Activated CD8-positive, alpha-beta memory T cell treated with anti-CD3 and anti-CD28 coated beads, Interleukin-2, amount 50 U/mL, for 48 hours (primary cell): ENCODE data around the gene TM6SF1.
"Not testable (repeated sequence)": the region's sequence is repeated elsewhere in the genome, so short reads cannot be mapped to it uniquely, and the experiment has no call there.

ENCODE experiments used
- DNase-seq: peaks from one replicate; pipeline ENCODE4 v3.0.0-alpha.2; 2020

Gene TM6SF1

DNA sequence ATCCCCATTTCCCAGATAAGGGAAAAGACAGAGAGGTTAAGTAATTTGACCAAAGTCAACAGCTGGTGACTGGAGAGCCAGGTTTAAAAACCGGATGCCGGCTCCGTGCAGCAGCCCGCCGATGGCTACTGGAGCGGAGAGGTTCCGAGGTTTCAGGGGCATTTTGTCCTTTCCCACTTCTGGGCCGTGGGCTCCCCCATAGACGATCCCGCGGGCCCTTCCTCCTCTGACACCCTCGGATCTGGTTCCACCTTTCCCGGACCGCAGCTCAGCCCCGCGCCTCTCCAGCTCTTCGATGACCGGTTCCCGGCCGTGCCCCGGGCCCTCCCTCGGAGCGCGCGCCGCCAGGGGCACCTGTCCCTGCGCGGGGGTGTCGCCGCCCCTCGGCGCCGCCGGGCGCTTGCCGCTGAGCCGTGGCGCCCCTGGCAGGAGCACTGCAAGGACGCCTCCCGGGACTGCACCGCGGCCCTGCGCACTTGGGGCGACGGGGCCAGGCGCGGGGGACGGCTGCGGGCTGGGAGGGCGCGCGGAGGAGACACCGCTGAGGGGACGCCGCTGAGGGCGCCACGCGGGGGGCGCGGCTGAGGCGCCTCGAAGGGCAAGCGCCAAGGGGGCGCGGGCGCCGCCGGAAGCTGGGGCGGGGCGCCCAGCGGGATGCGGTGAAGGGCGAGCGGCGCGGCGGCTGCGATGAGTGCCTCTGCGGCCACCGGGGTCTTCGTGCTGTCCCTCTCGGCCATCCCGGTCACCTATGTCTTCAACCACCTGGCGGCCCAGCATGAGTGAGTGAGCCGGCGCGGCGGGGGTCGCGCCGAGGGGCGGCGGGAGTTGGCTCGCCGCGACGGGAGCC is at the start of gene TM6SF1:
Gene TM6SF1, plus strand, starts transcription at position 652 of the 847 bp plus-strand sequence. Its CDS starts 36 bp downstream, at position 688.
- peak; percentile 64 for DNase-seq

DNA sequence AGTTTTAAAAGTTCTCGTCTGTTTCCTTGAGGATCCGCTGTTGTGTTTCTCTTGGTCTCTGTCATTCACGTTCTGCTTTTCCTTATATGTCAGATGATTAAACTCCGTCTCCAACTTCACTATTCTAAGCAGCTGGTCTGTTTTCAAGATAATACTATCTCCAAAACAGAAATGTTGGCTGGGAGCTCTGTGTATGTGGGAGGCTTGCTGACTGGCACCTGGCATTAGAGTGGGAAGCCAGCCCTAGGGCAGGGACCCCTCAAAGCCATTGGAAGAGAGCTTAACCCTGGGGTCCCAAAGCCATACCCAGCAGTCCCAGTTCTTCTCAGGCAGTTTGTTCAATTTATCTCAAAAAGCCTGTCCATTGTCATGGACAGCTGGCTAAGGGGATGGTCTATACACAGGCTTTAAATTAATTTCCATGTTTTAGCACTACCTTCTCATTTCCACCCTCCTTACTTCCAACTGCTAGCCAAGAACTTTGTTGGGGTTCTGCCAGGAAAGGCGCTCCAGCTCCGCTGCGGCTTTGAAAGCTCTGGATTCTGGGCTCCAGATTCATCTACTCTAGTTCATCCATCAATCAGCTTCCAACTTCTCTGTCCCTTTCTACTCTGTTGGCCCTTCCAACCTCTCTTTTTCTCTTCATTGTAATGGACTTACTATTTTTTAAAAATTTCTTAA is 49.6 kb upstream of the TM6SF1 start:
- DNase-seq = no peak

DNA sequence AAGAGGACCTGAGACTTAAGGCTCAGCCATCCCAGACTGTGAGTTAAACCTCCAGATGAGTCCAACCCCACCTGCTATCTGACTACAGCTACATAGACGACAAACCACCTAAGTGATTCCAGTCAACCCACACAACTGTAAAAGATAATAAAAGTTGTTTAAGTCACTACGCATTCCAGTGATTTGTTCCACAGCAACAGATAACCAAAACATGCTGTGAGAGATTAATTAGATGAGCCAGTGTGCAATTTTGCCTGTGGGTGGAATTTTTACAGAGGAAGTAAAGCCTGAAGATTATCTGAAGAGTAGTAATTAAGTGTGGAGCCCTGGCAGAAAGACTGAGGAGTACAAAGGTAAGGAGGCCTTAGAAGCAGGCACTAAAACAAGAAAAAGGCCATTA is 45.8 kb upstream of the TM6SF1 start:
- DNase-seq = no peak

DNA sequence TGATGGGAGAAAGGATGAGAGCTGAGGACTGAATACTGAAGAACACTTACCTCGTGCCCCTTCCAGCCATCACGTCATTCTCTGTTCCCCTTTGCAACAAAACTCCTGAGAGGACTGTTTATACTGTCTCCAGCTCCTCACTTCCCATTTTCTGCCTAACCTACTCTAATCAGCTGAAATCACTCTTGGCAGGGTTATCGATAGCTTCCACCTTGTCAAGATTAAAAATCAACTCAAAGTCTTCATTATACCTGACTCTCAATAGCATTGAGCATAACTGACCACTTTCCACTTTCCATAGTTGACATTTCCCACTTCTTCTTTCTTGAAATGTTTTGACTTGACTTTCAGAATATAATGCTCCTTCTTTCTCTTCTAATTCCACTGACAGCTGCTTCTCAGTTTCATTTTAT is 44.7 kb upstream of the TM6SF1 start:
- DNase-seq = no peak

DNA sequence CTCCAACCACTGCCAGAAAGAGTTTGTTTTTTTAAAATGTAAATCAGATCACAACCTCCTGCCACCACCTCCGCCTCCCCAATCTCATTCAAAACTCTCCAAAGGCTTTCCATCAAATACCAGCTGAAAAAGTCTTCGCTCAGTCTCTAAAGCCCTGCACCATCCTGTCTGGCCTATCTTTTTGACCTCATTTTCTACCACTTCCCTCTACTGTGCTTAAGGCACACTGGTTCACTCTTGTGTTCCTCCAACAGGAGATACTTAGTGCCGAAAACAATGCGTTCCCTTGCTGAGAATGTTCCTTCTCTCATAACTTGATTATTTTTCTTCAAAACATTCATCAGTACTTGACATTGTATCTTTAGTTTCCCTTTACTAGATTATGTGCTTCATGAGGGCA is 43.9 kb upstream of the TM6SF1 start:
- DNase-seq = no peak

DNA sequence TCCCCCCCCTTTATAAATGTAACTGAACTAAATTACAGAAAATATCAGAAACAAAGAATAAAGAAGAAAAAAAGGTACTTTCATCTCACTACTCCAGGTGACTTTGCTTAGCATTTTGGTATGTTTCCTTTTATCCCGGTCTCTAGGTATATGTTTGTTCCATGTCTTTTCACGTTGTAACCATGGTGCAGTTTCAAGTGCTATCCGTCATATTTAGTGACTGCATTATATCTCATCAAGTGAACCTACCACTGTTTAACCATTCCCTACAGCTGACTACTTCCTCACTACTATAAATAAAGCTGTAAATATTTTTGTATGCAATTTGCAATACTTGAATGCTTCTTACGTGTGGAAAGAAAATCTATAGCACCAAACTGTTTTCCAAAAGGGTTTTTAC is 42.6 kb upstream of the TM6SF1 start:
- DNase-seq = no peak

DNA sequence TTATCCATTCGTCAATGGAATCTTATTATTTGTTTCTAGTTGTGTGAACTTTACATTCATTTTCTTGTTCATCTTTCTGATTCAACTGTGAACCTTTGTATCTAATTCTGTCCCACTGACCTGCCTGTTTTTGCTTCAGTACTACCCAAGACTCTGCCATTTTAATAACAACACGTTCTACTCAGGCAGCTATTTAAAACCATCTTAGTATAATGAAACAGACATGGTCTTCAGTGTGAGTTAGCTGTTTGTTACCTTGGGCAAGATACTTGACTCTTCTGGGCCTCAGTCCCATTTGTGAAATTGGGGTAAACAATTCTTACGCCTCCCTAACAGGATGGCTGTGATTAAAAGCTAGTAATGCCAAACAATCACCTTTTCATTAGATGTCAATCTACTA is 42.0 kb upstream of the TM6SF1 start:
- no peak for DNase-seq

DNA sequence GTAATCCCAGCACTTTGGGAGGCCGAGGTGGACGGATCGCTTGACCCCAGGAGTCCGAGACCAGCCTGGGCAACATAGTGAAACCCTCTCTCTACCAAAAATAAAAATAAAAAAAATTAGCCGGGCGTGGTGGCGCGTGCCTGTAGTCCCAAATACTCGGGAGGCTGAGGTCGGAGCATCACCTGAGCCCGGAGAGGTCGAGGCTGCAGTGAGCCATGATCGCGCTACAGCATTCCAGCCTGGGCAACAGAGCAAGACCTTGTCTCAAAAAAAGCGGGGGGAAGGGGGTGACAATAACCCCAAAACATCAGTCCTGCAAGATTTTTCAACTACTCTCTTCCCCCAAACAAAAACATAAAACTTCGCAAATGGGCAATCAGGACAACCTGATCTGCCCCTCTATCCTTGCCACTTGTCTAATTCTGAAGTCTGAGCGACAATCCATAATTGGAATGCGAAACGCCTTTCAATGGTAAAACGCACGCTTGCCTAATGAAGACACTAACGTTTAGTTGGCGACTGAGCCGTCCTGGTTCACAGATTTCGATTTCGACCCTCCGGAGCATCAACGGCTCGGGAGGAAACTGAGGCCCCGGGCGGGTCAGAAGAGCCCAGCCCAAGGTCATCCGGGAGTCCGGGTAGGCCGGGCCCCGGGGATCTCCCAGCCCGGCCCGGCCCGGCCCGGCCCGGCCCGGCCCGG is 41.3 kb upstream of the TM6SF1 start:
- DNase-seq = no peak

DNA sequence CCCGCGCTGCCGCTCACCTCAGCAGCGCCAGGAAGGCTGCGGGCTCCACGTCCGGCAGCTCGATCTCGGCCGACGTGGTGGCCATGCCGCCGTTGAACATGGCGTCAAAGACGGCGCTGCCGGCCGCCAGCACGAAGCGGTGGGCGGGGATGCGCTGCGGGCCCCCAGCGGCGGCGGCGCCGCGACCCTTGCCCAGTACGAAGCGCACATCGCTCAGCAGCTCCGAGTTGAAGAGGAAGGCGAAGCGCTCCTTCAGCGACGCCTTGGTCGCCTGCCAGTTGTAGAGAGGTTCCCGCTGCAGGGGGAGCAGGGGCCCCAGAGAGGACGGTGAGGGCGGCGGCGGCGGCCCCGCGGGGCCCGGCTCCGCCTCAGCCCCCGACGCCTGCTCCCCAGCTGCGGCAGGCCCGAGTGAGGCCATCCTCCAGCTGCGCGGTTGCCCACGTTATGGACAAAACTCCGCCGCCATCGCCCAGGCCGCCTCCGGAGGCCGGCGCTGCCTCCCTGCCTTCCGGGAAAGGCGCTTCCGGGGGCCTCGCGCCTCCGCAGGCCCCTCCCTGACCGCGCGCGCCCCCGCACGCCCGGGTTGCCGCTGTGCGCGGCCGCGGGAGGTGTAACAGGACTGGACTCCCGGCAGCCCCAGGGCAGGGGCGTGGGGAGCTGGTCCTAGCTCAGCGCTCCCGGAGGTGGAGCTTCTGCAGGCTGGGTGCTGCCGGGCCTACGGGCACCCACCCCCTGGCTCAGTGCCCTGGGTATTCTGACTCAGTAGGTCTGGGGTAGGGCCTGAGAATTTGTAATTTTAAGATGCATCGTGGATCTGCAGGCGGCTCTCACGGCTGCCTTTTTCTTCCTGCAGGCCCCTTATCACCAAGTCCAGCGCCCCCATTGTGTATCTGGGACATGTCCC is 40.5 kb upstream of the TM6SF1 start, which contains the start of gene BTBD1:
Gene BTBD1, minus strand, starts transcription at position 519 of the 904 bp plus-strand sequence. Its CDS starts 101 bp downstream, at position 418.
- DNase-seq = peak; percentile 94

DNA sequence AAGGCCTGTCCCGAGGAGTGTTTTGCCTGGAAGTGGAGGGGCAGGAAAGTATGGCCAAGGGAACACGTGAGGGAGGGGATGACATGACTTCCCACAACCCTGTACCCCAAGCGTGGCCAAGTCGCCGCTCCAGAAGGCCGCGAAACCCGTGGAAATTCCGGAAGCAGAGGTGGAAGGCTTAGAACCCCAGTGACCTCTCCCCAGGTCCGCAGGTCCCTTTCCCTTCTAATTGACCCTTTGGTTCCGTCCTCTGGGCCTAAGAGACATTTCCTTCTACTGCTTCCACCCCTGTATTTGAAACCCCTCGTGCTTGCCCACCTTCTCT is 39.8 kb upstream of the TM6SF1 start:
- no peak for DNase-seq

DNA sequence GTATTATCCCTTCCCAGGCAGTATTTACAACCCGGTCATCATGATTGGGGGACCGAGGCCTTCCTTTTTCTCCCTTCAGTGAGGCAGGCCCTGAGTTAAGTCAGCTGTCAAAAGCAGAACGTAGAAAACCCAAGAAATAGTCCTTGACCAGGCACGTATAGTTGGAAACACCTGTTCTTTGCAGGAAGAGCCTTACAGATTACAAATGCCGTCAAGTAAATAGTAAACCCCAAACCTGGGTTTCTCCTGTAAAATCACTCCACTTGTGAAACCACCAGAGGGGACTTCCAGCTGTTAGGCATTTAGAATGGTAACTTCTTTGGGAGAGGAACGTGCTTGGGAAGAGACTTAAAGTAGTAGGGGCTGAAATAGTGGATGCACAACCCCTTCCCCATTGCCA is 39.4 kb upstream of the TM6SF1 start:
- no peak for DNase-seq

DNA sequence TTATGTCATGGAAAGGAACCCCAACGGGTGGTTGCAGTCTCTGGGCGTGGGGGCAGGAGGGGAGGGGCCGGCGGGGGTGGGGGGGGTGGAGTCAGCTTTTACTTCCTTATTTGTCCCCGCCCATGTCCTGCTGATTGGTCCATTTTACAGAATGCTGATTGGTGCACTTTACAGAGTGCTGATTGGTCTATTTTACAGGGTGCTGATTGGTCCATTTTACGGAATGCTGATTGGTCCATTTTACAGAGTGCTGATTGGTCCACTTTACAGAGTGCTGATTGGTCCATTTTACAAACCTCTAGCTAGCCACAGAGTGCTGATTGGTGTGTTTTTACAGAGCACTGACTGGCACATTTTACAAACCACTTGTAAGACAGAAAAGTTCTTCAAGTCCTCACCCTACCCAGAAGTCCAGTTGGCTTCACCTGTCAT is 38.2 kb upstream of the TM6SF1 start:
- not testable (repeated sequence) for DNase-seq

DNA sequence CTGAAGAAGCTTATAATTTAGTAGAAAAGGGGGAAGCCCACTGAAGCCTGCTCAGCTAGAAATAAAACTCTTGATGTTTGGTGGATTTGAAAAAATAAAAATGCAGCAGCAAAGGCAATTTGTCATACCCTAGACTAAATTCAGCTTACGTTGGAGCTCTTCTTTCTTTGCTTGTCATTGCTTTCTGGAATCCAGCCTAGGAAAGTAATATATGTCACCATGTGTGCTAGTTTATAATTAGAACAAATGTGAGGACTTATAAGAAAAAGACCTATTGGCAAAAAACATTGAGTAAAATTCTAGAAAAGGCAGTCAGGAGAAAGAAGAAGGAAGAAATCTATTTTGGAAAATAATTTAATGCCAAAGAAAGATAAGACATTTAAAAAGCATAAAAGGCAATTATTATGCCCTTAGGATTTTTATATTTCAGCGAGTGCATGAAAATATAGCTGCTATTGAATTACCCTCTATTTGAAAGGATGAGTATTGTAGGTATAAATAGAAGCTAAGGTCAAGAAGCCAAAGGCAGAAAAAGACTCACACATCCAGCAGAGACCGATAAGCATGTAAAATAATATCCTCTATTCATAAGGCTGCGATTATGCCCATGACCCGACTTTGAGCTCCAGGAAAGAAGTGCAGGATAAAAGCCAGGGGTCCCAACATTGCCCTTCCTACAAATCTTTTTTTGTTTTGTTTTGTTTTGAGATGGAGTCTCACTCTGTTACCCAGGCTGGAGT is 29.8 kb upstream of the TM6SF1 start:
- DNase-seq = no peak

DNA sequence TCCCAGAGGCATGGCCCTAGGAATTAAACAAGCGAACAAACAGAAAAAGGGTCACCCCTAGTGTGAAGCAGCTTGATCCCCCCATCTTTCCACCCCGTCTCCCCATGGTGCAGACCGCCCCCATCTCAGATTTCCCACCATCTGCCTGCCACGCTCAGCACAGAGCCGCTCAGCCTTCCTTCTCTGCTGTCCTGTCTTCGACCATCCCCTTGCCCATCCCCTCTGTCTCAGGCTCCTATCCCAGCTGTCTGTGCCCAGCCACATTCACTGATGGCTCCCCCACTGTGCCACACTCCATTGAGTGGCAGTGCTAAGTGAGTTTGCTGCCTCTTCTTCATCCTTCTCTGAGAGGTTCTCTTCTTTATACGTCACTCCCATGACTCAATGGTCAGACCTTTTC is 28.7 kb upstream of the TM6SF1 start:
- DNase-seq = no peak

DNA sequence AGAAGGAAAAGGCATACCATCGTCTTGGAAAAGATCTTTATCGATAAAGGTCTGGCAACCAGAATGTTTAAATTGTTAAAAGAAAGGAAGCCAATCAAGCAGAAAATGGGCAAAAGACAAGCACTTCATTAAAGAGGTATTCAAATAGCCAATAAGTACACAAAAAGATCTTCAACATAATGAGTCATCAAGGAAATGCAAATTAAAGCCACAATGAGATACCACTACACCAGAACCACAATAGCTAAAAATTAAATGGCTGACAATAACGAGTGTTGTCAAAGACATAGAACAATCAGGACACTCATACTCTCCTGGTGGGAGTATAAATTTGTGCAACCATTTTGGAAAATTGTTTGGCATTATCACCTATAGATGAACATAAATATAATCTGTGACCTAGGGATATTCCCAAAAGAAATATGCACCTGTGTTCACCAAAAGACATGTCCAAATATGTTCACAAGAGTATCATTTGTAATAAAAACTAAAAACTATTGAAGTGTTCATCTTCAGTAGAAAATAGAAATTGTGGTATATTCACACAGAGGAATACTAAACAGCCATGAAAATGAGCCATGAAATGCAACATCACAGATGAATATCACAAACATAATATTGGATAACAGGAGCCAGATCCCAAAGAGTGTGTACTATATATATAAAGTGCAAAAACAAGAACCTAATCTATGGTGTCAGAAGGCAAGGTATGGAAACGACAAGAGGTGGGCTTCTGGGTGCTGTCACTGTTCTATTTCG is 26.0 kb upstream of the TM6SF1 start:
- DNase-seq = no peak

DNA sequence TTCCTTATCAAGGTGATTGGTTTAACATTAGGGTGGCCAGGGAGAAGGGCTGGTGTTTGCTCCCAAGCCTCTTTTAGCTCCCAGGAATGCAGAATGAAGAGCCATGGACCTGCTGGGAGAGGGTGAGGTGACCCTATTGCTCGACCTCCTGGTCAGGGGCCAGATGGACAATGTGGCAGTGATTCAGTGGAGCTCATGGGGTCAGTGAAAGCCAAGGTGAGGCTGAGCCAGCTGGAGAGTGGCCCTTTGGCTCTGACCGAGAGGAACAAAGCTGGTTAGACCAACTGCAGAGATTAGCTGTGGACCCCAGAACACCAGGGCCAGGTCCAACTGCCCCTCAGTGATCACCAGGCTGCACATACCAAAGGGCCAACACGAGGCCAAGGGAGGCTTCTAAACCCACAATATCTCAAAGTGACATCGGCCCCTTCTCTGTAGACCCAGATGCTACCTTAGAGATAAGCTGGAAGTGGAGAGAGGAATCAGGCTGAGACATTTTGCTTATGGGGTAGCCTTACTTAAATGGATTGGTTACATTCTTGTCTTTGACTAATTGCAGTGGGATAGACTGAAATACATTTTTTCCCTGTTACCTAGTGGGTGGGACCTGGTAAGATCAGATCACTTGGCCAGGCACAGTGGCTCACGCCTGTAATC is 24.6 kb upstream of the TM6SF1 start:
- no peak for DNase-seq

DNA sequence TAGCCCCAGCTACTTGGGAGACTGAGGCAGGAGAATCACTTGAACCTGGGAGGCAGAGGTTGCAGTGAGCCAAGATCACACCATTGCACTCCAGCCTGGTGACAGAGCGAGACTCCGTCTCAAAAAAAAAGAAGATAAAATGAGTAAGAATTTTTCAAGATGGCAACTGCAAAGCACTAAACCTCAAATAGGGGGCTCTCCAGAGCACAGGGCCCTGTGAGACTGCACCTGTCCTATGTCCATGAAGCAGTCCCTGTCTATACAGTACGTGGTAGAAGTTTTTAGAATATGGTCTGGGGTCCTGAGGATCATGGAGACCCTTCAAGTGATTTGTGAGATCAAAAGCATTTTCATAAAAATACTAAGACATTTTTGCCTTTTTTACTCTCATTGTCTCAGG is 22.0 kb upstream of the TM6SF1 start:
- not testable (repeated sequence) for DNase-seq

DNA sequence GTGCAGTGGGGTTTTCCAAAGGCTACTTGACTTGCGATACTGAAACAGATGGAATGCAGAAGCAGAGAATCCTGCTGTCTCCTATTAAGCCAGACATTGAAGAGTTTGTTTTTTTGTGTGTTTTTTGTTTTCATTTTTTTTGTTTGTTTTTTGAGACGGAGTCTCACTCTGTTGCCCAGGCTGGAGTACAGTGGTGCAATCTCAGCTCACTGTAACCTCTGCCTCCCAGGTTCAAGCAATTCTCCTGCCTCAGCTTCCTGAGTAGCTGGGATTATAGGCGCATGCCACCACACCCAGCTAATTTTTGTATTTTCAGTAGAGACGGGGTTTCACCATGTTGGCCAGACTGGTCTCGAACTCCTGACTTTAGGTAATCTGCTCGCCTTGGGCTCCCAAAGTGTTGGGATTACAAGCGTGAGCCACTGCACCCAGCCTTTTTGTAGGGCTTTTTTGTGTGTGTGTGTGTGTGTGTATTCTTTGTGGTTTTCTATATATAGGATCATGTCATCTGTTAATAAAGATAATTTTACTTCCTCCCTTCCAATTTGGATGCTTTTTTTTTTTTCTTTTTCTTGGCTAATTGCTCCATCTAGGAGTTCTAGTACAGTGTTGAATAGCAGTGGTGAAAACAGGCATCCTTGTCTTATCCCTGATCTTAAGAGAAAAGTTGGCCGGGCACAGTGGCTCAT is 21.4 kb upstream of the TM6SF1 start:
- not testable (repeated sequence) for DNase-seq

DNA sequence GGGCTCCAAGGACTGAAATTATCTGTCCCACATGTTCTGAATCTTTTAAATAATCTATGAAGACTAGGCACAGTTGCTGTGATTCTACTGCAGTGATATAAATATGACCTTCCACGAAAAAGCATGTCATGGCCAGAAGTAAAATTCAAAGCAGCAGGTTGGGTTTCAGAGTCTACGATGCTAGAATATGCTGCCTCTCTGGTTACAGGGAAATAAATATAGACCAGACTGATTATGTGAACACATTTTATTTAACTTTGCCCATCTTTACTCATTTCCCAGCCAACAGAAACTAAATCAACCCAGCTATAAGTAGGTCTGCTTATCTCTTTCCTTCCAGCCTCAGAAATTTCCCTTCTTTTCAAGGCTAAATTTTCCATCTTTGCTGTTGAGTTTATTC is 19.9 kb upstream of the TM6SF1 start:
- DNase-seq = no peak

DNA sequence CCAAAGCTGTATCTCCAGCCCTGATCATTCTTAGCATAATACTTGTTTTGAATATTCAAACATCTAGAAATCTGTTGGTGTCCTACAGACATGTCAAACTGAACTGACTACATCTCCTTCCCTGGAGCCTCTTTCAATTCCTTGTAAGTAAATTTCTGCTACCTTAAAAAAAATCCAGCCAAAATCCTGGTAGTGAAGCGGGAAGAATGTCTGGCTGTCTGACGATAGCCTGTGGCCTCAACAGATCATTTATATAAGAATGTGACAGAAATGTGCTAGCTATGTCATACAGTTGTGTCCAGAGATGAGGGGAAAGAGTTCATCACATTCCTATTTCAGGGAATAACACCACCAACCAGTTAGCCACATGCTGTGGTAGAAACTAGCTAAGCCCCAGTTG is 18.6 kb upstream of the TM6SF1 start:
- DNase-seq = no peak
